Amniotic stem cell (primary cell): ENCODE measurements around the gene GALNT7.

Experiments used
- DNase-seq: peaks from one replicate; lab custom pipeline; 2025; lab: John Stamatoyannopoulos, UW

Gene GALNT7

GRCh38 chr4:173265751-173266150 lies 97.1 kb downstream of the GALNT7 start:
- no peak for DNase-seq

GRCh38 chr4:173267711-173268110 lies 99.1 kb downstream of the GALNT7 start:
- no peak for DNase-seq

- DNase-seq = no peak
Measured at GRCh38 chr4:173269280-173269679, 100.7 kb downstream of the GALNT7 start.

- no peak for DNase-seq
Measured at GRCh38 chr4:173270312-173271027, 101.9 kb downstream of the GALNT7 start.

- DNase-seq = no peak
Measured at GRCh38 chr4:173272314-173272713, 103.7 kb downstream of the GALNT7 start.

- DNase-seq = no peak
Measured at GRCh38 chr4:173272996-173273395, 104.4 kb downstream of the GALNT7 start.

GRCh38 chr4:173273941-173274340 lies 105.3 kb downstream of the GALNT7 start:
- DNase-seq = no peak

- no peak for DNase-seq
Measured at GRCh38 chr4:173274744-173275143, 106.1 kb downstream of the GALNT7 start.

- DNase-seq = no peak
Measured at GRCh38 chr4:173275150-173275549, 106.5 kb downstream of the GALNT7 start.

GRCh38 chr4:173277340-173277739 lies 108.7 kb downstream of the GALNT7 start:
- no peak for DNase-seq

GRCh38 chr4:173280998-173281397 lies 112.4 kb downstream of the GALNT7 start:
- DNase-seq = no peak

- DNase-seq = no peak
Measured at GRCh38 chr4:173281406-173282255, 113.0 kb downstream of the GALNT7 start.

GRCh38 chr4:173282256-173282562 lies 113.6 kb downstream of the GALNT7 start:
- DNase-seq = no peak

- DNase-seq = no peak
Measured at GRCh38 chr4:173282626-173283025, 114.0 kb downstream of the GALNT7 start.

- DNase-seq = no peak
Measured at GRCh38 chr4:173284463-173284862, 115.9 kb downstream of the GALNT7 start.

GRCh38 chr4:173287486-173287885 lies 118.9 kb downstream of the GALNT7 start:
- no peak for DNase-seq

GRCh38 chr4:173288296-173288695 lies 119.7 kb downstream of the GALNT7 start:
- DNase-seq = peak; percentile 28

- DNase-seq = no peak
Measured at GRCh38 chr4:173288698-173289352, 120.2 kb downstream of the GALNT7 start.

GRCh38 chr4:173289353-173289727 lies 120.7 kb downstream of the GALNT7 start:
- DNase-seq = no peak

GRCh38 chr4:173291899-173292298 lies 123.3 kb downstream of the GALNT7 start:
- DNase-seq = no peak

- DNase-seq = no peak
Measured at GRCh38 chr4:173293663-173294062, 125.1 kb downstream of the GALNT7 start.

- no peak for DNase-seq
Measured at GRCh38 chr4:173294444-173294843, 125.8 kb downstream of the GALNT7 start.
